Astrocyte (in vitro differentiated cells and primary cell): ENCODE results near the gene ZNF678.

Experiments
- EZH2 ChIP-seq: IDR thresholded peaks from 2 replicates; pipeline ENCODE4 v1.6.1; 2012; ENCODE audit warnings: mild to moderate bottlenecking, low read length, inconsistent platforms; ENCODE audit not compliant: insufficient read depth
- TF ChIP-seq, protein P1 (sequence below): IDR thresholded peaks from 2 replicates; pipeline ENCODE4 v1.5.1; 2011; ENCODE audit warnings: low read depth, mild to moderate bottlenecking, inconsistent platforms, low read length, moderate library complexity; ENCODE audit not compliant: insufficient read depth

DNA sequence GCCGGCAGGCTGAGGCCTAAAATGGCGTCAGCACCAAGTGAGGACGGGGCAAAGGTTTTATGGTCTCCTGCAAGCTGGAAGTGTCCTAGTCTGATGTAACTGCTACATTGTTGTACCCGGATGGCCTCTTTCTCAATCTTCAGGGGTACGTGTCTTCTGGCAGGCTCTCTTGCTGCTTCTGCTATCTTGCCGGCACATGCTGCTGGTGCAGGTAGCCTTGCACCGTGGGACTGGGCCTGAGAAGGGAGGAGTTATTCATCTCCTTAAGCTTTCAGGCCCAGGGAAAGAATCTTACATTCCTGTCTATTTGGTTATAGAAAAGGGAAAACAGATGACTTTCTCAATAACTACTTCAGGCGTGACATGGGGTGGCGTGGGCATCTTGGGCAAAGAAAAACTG is 72.2 kb downstream of the ZNF678 start:
- TF ChIP-seq, protein P1, sequence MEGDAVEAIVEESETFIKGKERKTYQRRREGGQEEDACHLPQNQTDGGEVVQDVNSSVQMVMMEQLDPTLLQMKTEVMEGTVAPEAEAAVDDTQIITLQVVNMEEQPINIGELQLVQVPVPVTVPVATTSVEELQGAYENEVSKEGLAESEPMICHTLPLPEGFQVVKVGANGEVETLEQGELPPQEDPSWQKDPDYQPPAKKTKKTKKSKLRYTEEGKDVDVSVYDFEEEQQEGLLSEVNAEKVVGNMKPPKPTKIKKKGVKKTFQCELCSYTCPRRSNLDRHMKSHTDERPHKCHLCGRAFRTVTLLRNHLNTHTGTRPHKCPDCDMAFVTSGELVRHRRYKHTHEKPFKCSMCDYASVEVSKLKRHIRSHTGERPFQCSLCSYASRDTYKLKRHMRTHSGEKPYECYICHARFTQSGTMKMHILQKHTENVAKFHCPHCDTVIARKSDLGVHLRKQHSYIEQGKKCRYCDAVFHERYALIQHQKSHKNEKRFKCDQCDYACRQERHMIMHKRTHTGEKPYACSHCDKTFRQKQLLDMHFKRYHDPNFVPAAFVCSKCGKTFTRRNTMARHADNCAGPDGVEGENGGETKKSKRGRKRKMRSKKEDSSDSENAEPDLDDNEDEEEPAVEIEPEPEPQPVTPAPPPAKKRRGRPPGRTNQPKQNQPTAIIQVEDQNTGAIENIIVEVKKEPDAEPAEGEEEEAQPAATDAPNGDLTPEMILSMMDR: no peak
- TF ChIP-seq EZH2: no peak
